Middle frontal gyrus (tissue), 1 donor: ENCODE results near the gene NFXL1.
A peak's percentile ranks its signal among the peaks of the same experiment; 100 is the strongest.
"Not testable (repeated sequence)": the region's sequence is repeated elsewhere in the genome, so short reads cannot be mapped to it uniquely, and the experiment has no call there.

Experiments used
- DNase-seq: peaks from one replicate; pipeline ENCODE4 v3.0.0-alpha.2; 2015; ENCODE audit warnings: low spot score; ENCODE audit errors: extremely low spot score

NFXL1 gene

GRCh38 chr4:47914220-47914925, at the start of gene NFXL1:
TSS of gene NFXL1 (minus strand) at chr4:47914583. CDS start at chr4:47914203, 380 bp downstream.
- DNase-seq = peak; percentile 91

DNA sequence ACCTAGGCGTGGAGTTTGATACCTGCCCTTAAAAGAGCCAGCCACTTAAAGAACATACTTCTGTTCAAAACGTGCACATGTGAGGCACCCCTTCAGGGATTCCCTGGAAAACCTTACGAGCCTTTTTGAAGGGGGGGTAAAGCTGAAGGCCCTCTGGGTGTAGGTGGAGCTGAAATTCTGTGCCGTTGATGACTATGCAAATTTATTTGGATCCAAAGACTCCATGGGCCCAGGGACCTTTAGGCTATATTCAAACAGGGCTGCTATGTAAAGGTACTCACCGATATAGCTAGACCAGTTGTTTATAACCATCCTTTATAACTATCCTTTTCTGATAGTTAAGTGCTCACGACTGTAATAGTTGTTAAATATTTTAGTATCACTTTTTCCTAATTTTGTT, 40.3 kb upstream of the NFXL1 start:
- DNase-seq = no peak

DNA sequence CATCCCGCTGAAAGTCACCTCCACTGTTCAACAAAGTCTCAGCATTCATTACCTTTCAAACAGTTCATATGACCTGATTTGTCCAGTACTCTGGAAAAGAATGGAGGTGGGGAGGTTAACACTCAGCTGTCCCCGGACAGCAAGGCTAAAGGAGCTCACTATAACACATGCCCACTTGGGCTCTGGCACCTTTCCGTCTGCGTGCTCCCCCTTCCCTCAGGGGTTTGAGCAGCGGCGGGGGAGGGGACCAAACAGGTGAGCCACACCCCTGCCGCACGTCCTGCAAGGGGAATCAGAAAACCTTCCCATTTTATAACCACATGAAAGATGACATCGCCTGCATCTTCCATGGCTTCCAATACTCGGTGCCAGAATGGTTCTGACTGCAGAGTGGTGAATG, 39.9 kb upstream of the NFXL1 start:
- DNase-seq = no peak

- DNase-seq = no peak
Measured at GRCh38 chr4:47945930-47946726, 31.7 kb upstream of the NFXL1 start.

GRCh38 chr4:47942081-47942819, 27.9 kb upstream of the NFXL1 start:
- no peak for DNase-seq

DNA sequence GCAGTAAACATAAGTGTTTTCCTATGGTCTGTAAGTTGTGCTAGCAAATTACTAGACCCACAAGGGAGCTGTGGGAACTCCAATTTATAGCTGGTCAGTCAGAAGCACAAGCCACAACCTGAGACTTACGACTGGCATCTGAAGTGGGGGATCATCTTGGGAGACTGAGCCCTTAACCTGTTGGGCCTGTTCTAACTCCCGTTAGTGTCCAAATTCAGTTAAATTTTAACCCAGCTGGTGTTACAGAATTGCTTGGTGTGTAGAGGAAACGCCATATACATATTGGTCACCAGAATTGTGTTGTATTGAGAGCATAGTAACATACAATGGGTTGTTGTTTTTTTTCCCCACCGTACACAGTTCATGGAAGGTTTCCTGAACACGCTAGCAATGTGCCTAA, 25.1 kb upstream of the NFXL1 start:
- no peak for DNase-seq

DNA sequence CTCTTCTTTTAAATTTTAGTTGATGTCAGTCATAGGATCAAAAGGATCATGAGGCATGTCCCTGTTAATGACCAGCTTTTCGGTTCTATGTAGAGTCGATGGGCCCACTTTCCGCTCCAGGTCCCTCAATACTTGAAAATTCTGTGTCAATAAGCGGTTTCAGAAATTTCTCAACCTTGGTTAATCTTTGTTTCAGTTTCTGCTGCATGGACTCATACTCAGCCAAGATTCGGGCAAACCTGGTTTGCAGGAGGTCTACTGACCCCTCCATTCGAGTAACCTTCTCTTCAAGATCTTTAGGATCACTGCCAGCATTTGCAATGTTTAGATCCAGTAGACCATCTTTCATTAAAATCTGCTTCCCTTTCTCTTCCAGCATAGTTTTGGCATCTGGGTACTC, 22.0 kb upstream of the NFXL1 start:
- DNase-seq = no peak

DNA sequence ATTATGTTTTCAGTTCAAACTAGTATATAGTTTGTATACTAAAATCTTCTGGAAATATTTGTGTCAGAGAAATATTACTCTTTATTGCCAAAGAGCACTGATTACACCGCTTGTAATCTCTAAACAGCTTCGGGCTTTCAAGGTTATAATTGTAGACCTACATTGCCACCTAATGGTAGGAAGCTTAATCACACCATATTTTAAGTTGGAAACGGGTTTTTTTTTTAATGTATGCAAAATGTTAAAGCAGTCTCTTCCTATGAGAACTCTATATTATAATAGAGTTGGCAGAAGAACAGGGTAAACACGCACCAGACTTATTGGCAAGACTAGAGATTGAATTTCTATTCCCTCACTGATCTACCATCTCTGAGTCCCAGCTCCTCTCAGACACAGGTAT, 19.5 kb upstream of the NFXL1 start:
- no peak for DNase-seq

DNA sequence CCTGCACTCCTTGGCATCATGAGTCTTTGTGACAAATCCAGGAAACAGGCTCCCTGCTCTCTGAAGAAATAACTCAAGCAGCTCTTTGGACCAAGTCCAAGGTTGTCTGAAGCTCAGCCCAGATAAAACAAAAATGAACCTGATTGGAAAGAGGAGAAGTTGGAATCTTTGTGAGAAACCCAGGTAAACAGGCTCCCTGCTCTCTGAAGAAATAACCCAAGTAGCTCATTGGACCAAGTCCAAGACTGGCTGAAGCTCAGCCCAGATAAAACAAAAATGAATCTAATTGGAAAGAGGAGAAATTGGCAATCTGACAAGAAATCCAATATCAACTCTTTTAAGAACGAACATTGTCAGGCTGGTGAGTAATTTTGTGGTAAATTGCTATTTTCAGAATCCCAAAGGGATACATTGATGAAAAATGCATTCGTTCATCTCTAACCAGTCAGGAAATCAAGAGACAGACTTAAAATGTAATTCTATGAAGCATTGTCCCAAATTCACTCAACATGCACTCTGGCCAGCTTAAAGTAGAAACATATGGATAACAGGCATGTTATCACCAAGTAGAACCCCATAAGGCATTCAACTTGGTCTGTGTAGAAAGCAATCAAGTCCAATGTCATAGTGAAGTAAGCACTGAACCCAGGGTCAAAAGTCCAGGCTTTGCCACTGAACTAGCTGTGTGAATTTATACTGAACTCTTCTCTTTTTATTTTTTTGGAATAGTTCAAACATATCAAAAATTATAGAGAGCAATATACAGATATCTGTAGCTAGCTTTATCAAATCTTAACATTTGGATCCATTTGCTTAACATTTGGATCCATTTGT, 16.8 kb upstream of the NFXL1 start:
- DNase-seq = no peak

DNA sequence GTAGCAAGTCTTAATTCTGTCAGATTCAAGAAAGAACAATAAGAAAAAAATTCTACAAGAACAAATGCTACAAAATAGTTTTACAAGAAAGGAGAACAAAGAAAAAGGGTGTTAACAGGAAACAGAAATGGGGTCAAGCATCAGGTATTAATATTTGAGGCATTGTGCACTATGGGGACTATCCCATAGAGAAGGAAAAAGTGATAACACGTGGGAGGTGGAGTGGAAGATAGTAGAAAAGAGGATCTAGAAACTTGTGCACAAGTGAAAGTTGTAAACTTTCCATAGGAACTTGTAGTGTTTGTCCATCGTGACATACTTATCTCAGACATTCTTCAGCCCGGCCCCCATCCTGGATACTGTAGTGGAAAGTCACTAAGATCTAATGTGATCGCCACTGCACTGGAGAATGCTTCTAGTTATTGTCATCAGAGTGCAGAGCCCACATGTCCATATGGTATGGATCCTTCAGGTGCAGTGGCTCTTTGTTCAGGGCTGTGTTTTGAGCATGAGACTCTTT, 15.4 kb upstream of the NFXL1 start:
- no peak for DNase-seq

- no peak for DNase-seq
Measured at GRCh38 chr4:47926667-47927258, 12.4 kb upstream of the NFXL1 start.

DNA sequence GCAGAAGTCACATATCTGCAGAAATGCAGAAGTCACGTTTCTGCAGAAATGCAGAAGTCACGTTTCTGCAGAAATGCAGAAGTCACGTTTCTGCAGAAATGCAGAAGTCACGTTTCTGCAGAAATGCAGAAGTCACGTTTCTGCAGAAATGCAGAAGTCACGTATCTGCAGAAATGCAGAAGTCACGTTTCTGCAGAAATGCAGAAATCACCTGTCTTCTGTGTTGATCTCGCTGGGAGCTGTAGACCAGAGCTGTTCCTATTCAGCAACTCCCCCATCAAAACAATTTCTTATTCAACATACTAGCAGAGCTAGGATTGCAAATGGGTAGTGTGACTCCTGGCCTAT, 8.9 kb upstream of the NFXL1 start:
- not testable (repeated sequence) for DNase-seq

- not testable (repeated sequence) for DNase-seq
Measured at GRCh38 chr4:47922436-47923260, 8.3 kb upstream of the NFXL1 start.

GRCh38 chr4:47917163-47917562, 2.8 kb upstream of the NFXL1 start:
- DNase-seq = not testable (repeated sequence)

DNA sequence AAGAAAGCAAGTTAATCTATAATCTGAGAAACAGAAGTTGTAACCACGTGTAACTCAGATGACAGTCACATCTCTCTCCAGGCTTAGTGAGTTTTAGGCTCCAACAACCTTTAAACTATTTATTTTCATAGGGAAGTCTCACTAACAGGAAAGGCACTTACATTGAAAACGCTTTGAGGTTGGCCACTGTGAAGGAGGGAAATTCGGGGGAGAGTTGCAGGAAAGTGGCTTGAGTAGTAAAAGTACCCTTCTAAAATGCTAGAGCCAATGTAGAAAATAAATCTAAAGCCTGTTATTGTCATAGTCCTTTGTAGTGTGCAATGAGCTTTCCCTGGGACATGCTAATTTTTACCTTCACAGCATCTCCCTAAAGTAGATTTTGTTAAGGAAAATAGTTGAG, 995 bp upstream of the NFXL1 start:
- no peak for DNase-seq

DNA sequence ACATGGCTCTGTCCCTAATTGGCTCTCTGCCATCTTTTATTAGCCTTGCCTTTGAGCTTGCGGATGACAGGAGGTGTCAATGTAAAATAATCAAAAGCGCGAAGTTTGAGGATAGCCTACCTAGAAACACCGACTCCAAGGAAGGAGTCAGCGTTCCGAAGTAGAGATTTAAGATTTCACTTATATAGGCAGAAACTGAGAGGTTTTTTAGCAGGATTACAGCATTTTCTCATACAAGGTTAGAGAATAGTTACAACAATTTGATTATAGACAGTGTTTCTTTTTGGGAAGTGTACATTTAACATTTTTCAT, 499 bp upstream of the NFXL1 start:
- no peak for DNase-seq

- no peak for DNase-seq
Measured at GRCh38 chr4:47913861-47914219, 543 bp downstream of the NFXL1 start.

- DNase-seq = no peak
Measured at GRCh38 chr4:47913330-47913729, 1.1 kb downstream of the NFXL1 start.

- no peak for DNase-seq
Measured at GRCh38 chr4:47907089-47907646, 7.2 kb downstream of the NFXL1 start.

DNA sequence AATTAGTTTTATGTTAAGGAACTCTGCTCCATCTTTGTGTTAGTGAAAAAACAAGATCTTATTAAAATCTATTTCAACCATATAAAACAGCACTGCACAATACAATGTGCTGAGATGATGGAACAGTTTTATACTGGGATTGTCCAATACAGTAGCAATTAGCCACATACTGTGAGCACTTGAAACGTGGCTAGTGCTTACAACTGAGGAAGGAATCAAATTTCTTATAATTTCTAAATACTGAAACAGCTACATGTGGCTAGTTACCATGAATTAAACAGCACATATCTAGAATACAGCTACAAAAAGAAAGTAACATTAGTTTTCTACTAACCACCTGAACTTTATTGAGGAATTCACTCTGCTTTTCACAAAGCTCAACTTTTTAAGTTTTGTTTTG, 14.7 kb downstream of the NFXL1 start:
- DNase-seq = no peak
